ENCODE data around the gene YEATS2.
"Not testable (repeated sequence)": the region's sequence is repeated elsewhere in the genome, so short reads cannot be mapped to it uniquely, and the experiment has no call there.

Gene YEATS2

DNA sequence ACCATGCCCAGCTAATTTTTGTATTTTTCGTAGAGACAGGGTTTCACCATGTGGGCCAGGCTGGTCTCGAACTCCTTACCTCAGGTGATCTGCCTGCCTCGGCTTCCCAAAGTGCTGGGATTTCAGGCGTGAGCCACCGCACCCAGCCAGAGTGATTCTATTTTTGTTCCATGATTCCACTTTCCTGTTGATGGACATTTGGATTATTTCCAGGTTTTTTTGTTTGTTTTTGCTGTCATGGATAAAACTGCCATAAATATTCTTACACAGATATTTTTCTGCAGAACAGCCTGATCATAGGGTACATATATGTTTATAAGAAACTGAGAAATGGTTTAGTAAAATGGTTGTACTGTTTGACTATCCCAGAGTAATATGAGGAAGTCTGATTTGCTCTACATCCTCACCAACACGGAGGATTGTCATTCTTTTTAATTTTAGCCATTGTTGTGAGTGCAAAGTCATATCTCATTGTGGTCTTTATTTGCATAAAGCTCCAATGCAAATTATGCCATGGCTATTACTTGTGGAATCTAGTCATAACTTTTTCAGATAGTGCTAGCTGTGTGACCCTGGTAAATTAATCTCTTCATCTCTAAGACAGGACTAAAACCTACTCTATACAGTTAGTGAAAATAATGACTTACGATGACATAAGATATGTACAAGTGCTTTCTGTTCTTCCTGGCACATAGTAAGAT is 85.1 kb downstream of the YEATS2 start:
- H3K36me3 ChIP-seq (ENCODE audit: insufficient read depth, low read length): peaks cover 84% of the 10 kb centered on the region; the same call in 1 of the 2 replicates
- H4K20me1 ChIP-seq (ENCODE audit: insufficient read depth, low read length, poor library complexity, severe bottlenecking): no peaks in the 10 kb centered on the region

DNA sequence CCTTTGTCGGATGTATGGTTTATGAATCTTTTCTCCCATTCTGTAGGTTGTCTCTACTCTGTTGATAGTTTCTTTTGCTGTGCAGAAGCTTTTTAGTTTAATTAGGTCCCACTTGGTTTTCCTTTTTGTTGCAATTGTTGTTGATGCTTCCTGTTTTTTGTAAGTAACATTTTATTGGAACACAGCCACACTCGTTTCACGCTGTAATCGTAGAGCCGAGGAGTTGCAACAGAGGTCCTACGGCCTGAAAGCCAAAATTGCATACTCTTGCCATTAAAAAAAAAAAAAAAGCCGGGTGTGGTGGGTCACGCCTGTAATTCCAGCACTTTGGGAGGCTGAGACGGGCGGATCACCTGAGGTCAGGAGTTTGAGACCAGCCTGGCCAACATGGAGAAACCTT is 86.9 kb downstream of the YEATS2 start:
- peaks cover 85% of the 10 kb centered on the region; the same call in 1 of the 2 replicates for H3K36me3 ChIP-seq (ENCODE audit: insufficient read depth, low read length)
- not testable (repeated sequence) for H2AFZ ChIP-seq (ENCODE audit: low read length); H3K9me2 ChIP-seq (replicated peaks; ENCODE audit: low read depth, low read length); H3K4me3 ChIP-seq (ENCODE audit: low read length, poor library complexity, severe bottlenecking); H3K27me3 ChIP-seq (ENCODE audit: insufficient read depth, low read length, poor library complexity, severe bottlenecking); H3K4me1 ChIP-seq (ENCODE audit: insufficient read depth, low read length, poor library complexity, severe bottlenecking); H3K9me3 ChIP-seq (ENCODE audit: insufficient read depth, low read depth, low read length); H3K4me2 ChIP-seq (ENCODE audit: low read depth, low read length, poor library complexity, severe bottlenecking); H3K79me2 ChIP-seq (ENCODE audit: insufficient read depth, low read length); H3F3A ChIP-seq (ENCODE audit: low read depth); H3K9ac ChIP-seq (ENCODE audit: low read depth, low read length, poor library complexity, severe bottlenecking); H4K20me1 ChIP-seq (ENCODE audit: insufficient read depth, low read length, poor library complexity, severe bottlenecking)

More for the DNA sequence above, 85.1 kb downstream of the YEATS2 start:
- TF ChIP-seq EZH2phosphoT487 (IDR thresholded peaks at IDR 0.05; ENCODE audit: borderline replicate concordance): no peak
- TF ChIP-seq, protein P1, sequence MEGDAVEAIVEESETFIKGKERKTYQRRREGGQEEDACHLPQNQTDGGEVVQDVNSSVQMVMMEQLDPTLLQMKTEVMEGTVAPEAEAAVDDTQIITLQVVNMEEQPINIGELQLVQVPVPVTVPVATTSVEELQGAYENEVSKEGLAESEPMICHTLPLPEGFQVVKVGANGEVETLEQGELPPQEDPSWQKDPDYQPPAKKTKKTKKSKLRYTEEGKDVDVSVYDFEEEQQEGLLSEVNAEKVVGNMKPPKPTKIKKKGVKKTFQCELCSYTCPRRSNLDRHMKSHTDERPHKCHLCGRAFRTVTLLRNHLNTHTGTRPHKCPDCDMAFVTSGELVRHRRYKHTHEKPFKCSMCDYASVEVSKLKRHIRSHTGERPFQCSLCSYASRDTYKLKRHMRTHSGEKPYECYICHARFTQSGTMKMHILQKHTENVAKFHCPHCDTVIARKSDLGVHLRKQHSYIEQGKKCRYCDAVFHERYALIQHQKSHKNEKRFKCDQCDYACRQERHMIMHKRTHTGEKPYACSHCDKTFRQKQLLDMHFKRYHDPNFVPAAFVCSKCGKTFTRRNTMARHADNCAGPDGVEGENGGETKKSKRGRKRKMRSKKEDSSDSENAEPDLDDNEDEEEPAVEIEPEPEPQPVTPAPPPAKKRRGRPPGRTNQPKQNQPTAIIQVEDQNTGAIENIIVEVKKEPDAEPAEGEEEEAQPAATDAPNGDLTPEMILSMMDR (conservative IDR thresholded peaks at IDR 0.05; ENCODE audit: low read length): no peak
- Histone ChIP-seq H3K4me1 (ENCODE audit: insufficient read depth, low read length, poor library complexity, severe bottlenecking) (no peaks in the 10 kb centered on the region), H2AFZ (ENCODE audit: low read length) (no peak overlapping the region), H3K79me2 (ENCODE audit: insufficient read depth, low read length) (0 out of 2 replicates have a peak, but pooled peaks cover 5% of the 10 kb centered on the region), H3K4me3 (ENCODE audit: low read length, poor library complexity, severe bottlenecking) (no peak overlapping the region), H3K4me2 (ENCODE audit: low read depth, low read length, poor library complexity, severe bottlenecking) (no peak overlapping the region), H3K9me3 (ENCODE audit: insufficient read depth, low read depth, low read length) (no peaks in the 10 kb centered on the region), H3K9ac (ENCODE audit: low read depth, low read length, poor library complexity, severe bottlenecking) (no peak overlapping the region), H3F3A (ENCODE audit: low read depth) (no peaks in the 10 kb centered on the region), H3K9me2 (replicated peaks; ENCODE audit: low read depth, low read length) (no peaks in the 10 kb centered on the region), H3K27me3 (ENCODE audit: insufficient read depth, low read length, poor library complexity, severe bottlenecking) (no peaks in the 10 kb centered on the region)

DNA sequence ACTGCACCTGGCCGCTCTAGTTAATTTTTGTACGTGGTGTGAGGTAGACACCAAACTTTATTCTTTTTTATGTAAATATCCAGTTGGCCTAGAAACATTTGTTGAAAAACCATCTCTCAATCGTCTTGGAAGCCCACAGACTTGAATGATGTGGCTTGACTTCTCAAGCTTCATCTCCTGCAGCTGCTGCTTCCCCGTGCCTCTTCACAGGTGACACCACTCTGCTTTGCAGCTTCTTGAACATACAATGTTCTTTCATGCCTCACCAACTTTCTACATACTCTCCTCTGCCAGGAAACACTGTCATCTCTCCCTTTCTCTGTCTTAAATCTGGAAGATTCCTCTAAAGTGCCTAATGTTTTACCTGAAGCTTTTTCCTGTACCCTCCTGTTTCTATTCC is 92.2 kb downstream of the YEATS2 start:
- Histone ChIP-seq H3K36me3 (ENCODE audit: insufficient read depth, low read length) (peaks cover 90% of the 10 kb centered on the region), H3K4me3 (ENCODE audit: low read length, poor library complexity, severe bottlenecking) (no peak overlapping the region), H4K20me1 (ENCODE audit: insufficient read depth, low read length, poor library complexity, severe bottlenecking) (peaks cover 3% of the 10 kb centered on the region), H3K4me1 (ENCODE audit: insufficient read depth, low read length, poor library complexity, severe bottlenecking) (no peaks in the 10 kb centered on the region), H3K9me3 (ENCODE audit: insufficient read depth, low read depth, low read length) (no peaks in the 10 kb centered on the region), H3K27me3 (ENCODE audit: insufficient read depth, low read length, poor library complexity, severe bottlenecking) (no peaks in the 10 kb centered on the region), H3K9ac (ENCODE audit: low read depth, low read length, poor library complexity, severe bottlenecking) (no peak overlapping the region), H3K4me2 (ENCODE audit: low read depth, low read length, poor library complexity, severe bottlenecking) (no peak overlapping the region), H3F3A (ENCODE audit: low read depth) (no peaks in the 10 kb centered on the region), H3K79me2 (ENCODE audit: insufficient read depth, low read length) (no peaks in the 10 kb centered on the region), H2AFZ (ENCODE audit: low read length) (no peak overlapping the region), H3K9me2 (replicated peaks; ENCODE audit: low read depth, low read length) (no peaks in the 10 kb centered on the region)
- no peak for TF ChIP-seq EZH2phosphoT487 (IDR thresholded peaks at IDR 0.05; ENCODE audit: borderline replicate concordance)
- TF ChIP-seq, protein P1 (conservative IDR thresholded peaks at IDR 0.05; ENCODE audit: low read length): no peak

DNA sequence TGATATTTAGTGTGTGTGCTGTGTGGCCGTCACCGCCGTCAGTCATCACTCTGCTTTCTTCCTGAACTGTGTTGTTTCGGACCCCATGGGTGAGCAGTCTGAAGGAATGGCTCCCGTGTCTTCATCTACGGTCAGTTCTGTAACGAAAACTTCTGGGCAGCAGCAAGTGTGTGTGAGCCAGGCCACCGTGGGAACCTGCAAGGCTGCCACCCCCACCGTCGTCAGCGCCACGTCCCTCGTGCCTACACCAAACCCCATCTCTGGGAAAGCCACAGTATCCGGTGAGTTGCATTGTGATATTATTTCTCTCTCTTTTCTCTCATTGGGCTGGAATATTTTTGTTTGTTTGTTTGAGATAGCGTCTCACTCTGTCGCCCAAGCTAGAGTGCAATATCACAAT is 93.1 kb downstream of the YEATS2 start:
- TF ChIP-seq, protein P1 (conservative IDR thresholded peaks at IDR 0.05; ENCODE audit: low read length): no peak
- no peak for TF ChIP-seq EZH2phosphoT487 (IDR thresholded peaks at IDR 0.05; ENCODE audit: borderline replicate concordance)
- Histone ChIP-seq H3F3A (ENCODE audit: low read depth) (no peaks in the 10 kb centered on the region), H3K36me3 (ENCODE audit: insufficient read depth, low read length) (peaks cover 94% of the 10 kb centered on the region), H3K9me3 (ENCODE audit: insufficient read depth, low read depth, low read length) (no peaks in the 10 kb centered on the region), H3K27me3 (ENCODE audit: insufficient read depth, low read length, poor library complexity, severe bottlenecking) (no peaks in the 10 kb centered on the region), H4K20me1 (ENCODE audit: insufficient read depth, low read length, poor library complexity, severe bottlenecking) (peaks cover 3% of the 10 kb centered on the region), H3K9me2 (replicated peaks; ENCODE audit: low read depth, low read length) (no peaks in the 10 kb centered on the region), H3K4me1 (ENCODE audit: insufficient read depth, low read length, poor library complexity, severe bottlenecking) (no peaks in the 10 kb centered on the region), H2AFZ (ENCODE audit: low read length) (no peak overlapping the region), H3K4me2 (ENCODE audit: low read depth, low read length, poor library complexity, severe bottlenecking) (no peak overlapping the region), H3K9ac (ENCODE audit: low read depth, low read length, poor library complexity, severe bottlenecking) (no peak overlapping the region), H3K79me2 (ENCODE audit: insufficient read depth, low read length) (no peaks in the 10 kb centered on the region), H3K4me3 (ENCODE audit: low read length, poor library complexity, severe bottlenecking) (no peak overlapping the region)

All from Loucy (cell line).